ENCODE data around the gene EDRF1.

The EDRF1 gene

DNA sequence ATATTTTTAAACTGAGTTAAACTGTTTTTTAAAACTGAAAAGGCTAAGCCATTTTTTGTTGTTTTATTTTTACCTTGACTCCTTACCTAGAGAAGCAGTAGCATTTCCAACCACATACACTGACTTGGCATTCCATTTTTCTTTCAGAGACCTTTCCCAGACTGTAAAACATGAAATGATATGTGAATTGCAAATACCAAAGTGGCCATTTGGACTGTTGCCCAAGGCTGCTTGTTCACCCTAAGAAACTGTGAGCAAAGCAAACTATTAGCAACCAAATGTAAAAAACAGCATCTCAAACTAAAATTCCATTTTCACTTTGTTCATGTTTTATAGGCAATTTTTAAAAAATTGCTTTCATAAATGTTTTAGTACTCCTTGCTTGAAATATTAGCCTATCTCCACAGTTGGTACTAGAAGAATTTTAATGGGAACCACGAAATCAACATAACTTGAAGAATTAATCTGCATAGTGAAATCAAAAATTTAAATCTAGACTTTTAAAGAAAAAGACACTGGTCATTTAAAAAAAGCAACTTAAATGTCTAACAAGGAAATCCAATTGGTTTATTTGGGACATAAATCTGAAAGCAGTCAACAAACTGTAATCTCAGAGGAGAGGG, 92.7 kb downstream of the EDRF1 start:
- Histone ChIP-seq H3K27ac (ENCODE audit: low read length) (no peak overlapping the region), H3K36me3 (replicated peaks; ENCODE audit: insufficient read depth, low read length) (no peaks in the 10 kb centered on the region; the same call in 1 of the 2 replicates), H3K4me3 (ENCODE audit: low read length) (no peak overlapping the region), H3K4me2 (ENCODE audit: low read depth, low read length) (no peak overlapping the region), H3K27me3 (replicated peaks; ENCODE audit: insufficient read depth, low read length) (no peaks in the 10 kb centered on the region), H3K9ac (ENCODE audit: low read length) (no peak overlapping the region), H3K79me2 (ENCODE audit: low read length) (no peaks in the 10 kb centered on the region), H4K20me1 (ENCODE audit: insufficient read depth, low read length) (no peaks in the 10 kb centered on the region), H3K9me2 (replicated peaks; ENCODE audit: insufficient read depth, low read length) (no peaks in the 10 kb centered on the region), H3K4me1 (ENCODE audit: low read length) (no peaks in the 10 kb centered on the region), H3K9me3 (replicated peaks; ENCODE audit: insufficient read depth, low read length) (no peaks in the 10 kb centered on the region), H3F3A (ENCODE audit: insufficient read depth, low read length) (no peaks in the 10 kb centered on the region), H2AFZ (ENCODE audit: low read length) (no peak overlapping the region)
- no peak for DNase-seq
- TF ChIP-seq EZH2 (optimal IDR thresholded peaks at IDR 0.05; ENCODE audit: low read depth, low read length) = no peak
- no peak for TF ChIP-seq EZH2phosphoT487 (IDR thresholded peaks at IDR 0.05; ENCODE audit: low read length)
- TF ChIP-seq, protein P1, sequence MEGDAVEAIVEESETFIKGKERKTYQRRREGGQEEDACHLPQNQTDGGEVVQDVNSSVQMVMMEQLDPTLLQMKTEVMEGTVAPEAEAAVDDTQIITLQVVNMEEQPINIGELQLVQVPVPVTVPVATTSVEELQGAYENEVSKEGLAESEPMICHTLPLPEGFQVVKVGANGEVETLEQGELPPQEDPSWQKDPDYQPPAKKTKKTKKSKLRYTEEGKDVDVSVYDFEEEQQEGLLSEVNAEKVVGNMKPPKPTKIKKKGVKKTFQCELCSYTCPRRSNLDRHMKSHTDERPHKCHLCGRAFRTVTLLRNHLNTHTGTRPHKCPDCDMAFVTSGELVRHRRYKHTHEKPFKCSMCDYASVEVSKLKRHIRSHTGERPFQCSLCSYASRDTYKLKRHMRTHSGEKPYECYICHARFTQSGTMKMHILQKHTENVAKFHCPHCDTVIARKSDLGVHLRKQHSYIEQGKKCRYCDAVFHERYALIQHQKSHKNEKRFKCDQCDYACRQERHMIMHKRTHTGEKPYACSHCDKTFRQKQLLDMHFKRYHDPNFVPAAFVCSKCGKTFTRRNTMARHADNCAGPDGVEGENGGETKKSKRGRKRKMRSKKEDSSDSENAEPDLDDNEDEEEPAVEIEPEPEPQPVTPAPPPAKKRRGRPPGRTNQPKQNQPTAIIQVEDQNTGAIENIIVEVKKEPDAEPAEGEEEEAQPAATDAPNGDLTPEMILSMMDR (IDR thresholded peaks at IDR 0.05; ENCODE audit: low read length) = no peak
